Stimulated activated CD8-positive, alpha-beta memory T cell treated with anti-CD3 and anti-CD28 coated beads, Interleukin-2, amount 100 ng/mL, for 48 hours (primary cell): ENCODE results near the gene WFDC1.

ENCODE experiments used
- DNase-seq, 2 donors: peaks; one replicate each; pipeline ENCODE4 v3.0.0-alpha.2; 2020; ENCODE audit warnings: low read depth in 2 of 2

Gene WFDC1

GRCh38 chr16:84351630-84352029 is 57.0 kb downstream of the WFDC1 start:
- DNase-seq: no peak

- DNase-seq: no peak
Observed at GRCh38 chr16:84354306-84354705, 59.6 kb downstream of the WFDC1 start.

DNA sequence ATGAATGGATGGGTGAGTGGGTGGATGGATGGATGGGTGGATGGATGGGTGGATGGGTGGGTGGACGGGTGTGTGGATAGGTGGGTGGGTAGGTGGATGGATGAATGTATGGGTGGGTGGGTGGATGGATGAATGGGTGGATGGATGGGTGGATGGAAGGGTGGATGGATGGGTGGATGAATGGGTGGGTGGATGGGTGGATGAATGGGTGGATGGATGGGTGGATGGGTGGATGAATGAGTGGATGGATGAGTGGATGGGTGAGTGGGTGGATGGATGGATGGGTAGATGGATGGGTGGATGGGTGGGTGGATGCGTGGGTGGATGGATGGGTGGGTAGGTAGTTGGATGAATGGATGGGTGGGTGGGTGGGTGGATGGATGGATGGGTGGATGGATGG is 60.5 kb downstream of the WFDC1 start:
- no peak for DNase-seq

- no peak for DNase-seq
Observed at GRCh38 chr16:84356176-84356575, 61.5 kb downstream of the WFDC1 start.

DNA sequence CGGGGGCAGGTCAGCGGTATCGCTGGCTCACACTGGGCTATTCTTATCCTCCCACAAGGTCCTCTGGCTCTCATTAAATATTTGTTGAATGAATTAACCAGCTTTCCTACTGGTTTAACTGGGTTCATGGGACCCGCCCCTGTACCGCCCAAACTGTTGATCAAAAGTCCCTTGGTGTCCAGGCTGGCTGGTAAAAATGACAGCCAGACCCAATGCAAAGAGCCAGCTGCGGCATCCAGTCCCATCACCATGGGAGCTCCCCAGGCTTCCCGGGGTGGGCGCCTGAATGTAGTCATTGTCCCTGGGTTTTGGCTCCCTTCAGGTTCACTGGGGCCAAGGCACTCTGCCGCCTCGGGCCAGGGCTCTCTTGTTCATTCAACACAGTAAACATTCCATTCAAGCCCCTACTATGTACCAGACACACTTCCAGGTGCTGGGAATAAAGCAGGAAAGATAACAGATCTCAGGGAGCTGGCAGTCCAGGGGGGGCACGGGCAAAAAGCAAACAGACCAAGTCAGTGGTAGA is 62.0 kb downstream of the WFDC1 start:
- no peak for DNase-seq

DNA sequence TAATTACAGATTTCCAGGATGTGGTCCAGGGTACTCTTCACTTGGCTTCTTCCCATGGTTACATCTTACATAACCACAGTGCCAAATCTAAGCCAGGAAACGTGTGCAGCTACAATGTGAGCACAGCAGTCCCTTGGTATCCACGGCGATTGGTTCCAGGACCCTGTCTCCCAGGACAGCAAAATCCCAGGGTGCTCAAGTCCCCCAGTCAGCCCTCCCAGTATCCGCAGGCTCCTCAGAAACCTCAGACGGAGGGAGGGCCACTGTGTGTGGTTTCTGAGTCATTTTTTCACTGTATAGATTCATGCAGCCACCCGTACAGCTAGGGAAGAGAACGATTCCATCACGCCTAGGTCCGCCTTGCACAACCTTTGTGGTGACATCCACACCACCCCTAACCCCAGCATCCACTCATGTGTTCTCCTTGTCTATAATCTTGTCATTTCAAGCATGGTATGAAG is 62.5 kb downstream of the WFDC1 start:
- peak in 1 of 2 donors; percentile 3 for DNase-seq

DNA sequence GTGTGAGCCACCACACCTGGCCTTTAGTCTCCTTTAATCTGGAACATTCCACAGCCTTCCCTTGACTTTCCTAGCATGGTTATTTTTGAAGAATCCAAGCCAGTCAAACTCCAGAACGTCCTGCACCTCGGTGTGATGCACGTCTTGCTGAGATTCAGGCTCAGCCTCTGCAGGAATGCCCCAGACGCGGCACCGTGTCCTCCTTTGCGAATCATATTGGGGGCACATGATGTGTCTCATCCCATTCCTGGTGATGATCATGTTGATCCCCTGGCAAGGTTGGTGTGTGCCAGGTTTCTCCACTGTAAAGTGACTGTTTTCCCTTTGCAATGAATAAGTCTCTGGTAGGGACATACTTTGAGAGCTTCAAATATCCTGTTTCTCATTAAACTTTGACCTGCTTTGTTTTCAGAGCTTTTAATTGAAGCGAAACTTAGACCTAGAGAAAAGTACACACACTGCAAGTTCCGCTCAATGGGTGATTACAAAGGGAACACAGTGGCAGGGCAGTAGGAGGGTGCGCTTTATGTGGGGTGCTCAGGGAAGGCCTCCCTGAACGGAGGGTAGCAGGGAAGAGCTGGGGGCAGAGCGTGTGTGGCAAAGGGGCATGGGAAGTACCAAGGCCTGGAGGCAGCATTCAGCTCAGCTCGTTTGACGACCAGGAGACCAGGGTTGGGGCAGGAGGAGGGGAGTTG is 64.1 kb downstream of the WFDC1 start:
- no peak for DNase-seq

DNA sequence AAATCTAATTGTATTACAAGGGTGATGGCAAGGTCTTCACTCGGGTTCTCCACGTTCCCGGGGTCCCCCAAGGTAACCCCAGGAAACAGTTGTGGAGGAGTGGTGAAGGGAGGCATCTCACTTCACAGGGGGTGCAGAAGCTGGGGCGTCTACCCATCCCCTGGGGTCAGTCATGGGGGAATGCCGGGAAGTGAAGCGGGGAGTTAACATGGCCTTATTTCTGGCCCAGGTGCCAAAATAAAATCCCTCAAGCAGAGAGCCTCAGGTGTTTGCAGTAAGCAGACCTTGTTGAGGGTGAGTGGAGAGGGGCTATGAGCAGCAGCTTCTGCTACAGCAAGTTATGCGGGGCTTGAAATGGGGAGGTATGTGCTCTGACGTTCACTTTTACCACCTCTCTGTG is 64.6 kb downstream of the WFDC1 start:
- no peak for DNase-seq

- DNase-seq: peak; percentile 20 to 28
Observed at GRCh38 chr16:84360170-84360569, 65.5 kb downstream of the WFDC1 start.

GRCh38 chr16:84360748-84361147 is 66.1 kb downstream of the WFDC1 start:
- no peak for DNase-seq

GRCh38 chr16:84361546-84361945 is 66.9 kb downstream of the WFDC1 start:
- DNase-seq: no peak

GRCh38 chr16:84362471-84362941 is 67.8 kb downstream of the WFDC1 start:
- DNase-seq: no peak

GRCh38 chr16:84366208-84366607 is 71.5 kb downstream of the WFDC1 start:
- DNase-seq: no peak

GRCh38 chr16:84367297-84367680 is 72.6 kb downstream of the WFDC1 start:
- no peak for DNase-seq

DNA sequence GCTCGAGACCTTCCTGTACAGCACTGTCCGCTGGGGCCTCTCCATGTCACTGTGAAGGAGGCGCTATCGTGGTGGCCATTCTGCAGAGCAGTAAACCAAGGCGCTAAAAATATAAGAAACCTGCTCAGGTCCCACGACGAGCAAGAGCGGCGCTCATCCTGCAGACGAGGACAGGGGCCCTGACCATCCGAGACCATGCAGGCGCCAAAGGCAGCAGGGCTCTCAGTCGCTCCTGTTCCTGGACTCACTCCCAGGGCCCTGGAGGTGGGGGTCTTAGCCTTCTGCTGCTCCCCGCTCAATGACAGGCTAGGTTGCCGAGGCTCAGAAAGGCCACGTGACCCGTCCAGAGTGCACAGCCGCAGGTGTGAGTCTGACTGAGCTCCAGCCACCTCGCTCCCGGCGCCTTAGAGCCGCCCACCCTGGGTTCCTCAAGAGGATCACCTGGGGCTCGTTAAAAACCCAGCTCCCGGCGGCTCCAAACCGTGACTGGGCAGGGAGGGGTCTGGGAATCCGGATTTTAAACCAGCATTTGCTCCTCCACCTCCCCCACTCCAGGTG is 73.2 kb downstream of the WFDC1 start:
- no peak for DNase-seq

- DNase-seq: no peak
Observed at GRCh38 chr16:84368308-84368996, 73.8 kb downstream of the WFDC1 start, which contains the start of gene ATP2C2. ATP2C2 (plus strand) TSS chr16:84368538; CDS start chr16:84368616, 78 bp downstream.

DNA sequence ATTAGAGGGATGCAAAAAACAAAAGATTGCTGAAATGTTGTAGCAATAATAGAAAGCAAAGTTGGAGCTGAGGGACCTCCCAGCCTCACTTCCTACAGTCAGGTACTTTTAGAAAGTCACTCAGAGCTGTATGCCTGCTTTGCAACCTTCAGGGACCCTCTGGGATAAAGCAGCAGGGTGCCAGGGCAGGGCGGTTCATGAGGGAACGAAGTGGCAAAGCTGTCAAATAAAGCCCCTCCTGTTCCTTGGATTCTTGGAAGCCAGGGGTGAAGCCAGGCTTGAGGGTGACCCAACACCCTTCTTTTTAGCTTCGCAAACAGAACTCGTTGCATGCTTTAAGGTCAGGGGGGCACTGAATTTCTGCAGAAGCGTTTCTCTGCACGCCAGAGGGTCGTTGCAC is 74.4 kb downstream of the WFDC1 start:
- no peak for DNase-seq

- no peak for DNase-seq
Observed at GRCh38 chr16:84369938-84370627, 75.4 kb downstream of the WFDC1 start.

GRCh38 chr16:84370723-84371552 is 76.3 kb downstream of the WFDC1 start:
- DNase-seq: no peak

DNA sequence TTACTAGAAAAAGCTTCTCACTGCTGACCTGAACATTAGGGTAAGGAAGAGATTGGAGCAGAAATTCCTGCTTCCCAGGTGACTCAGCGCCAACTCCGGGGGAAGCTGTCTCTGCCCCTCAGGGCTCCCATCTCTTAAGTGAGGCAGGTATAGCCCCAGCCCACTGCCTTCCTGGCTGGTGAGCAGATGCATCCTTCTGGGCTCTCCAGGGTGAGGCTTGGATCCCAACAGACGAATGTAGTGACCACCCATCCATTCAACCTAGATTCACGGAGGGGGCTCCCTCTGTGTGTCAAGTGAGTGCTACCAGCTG is 76.8 kb downstream of the WFDC1 start:
- no peak for DNase-seq

- DNase-seq: no peak
Observed at GRCh38 chr16:84373907-84374489, 79.3 kb downstream of the WFDC1 start.
